RWPE2 (cell line): ENCODE data around the gene PYGB.

Experiments
- ATAC-seq: fragments of 200-7000 bp; cut with Tn5 transposase; 3 replicates; pipeline ENCODE4 v1.9.1; 2021; ENCODE audit warnings: low read depth
- DNase-seq: peaks from one replicate; pipeline ENCODE4 v3.0.0-alpha.2; 2020; ENCODE audit warnings: low spot score
- H3K27ac ChIP-seq: fragments of 450-650 bp; 2 replicates; pipeline ENCODE4 v1.5.1; 2017; ENCODE audit warnings: mild to moderate bottlenecking; ENCODE audit not compliant: poor library complexity, severe bottlenecking
- H3K27me3 ChIP-seq: fragments of 250-450 bp; sonication (Bioruptor Pico); 2 replicates; pipeline ENCODE4 v1.5.1; 2021; ENCODE audit warnings: mild to moderate bottlenecking, moderate library complexity; ENCODE audit not compliant: insufficient read depth, poor library complexity, severe bottlenecking
- H3K36me3 ChIP-seq: fragments of 250-450 bp; sonication (Bioruptor Pico); 2 replicates; pipeline ENCODE4 v1.5.1; 2020; ENCODE audit warnings: low read depth, mild to moderate bottlenecking, moderate library complexity
- H3K4me1 ChIP-seq: fragments of 250-450 bp; sonication (Bioruptor Pico); 2 replicates; pipeline ENCODE4 v1.5.1; 2021; ENCODE audit warnings: mild to moderate bottlenecking, moderate library complexity; ENCODE audit not compliant: insufficient read depth, poor library complexity, severe bottlenecking
- H3K4me3 ChIP-seq: fragments of 250-450 bp; sonication (Bioruptor Pico); 2 replicates; pipeline ENCODE4 v1.5.1; 2021; ENCODE audit warnings: mild to moderate bottlenecking, moderate library complexity; ENCODE audit not compliant: severe bottlenecking
- H3K9me3 ChIP-seq: fragments of 250-450 bp; sonication (Bioruptor Pico); 2 replicates; pipeline ENCODE4 v1.5.1; 2021; ENCODE audit warnings: mild to moderate bottlenecking, moderate library complexity; ENCODE audit not compliant: severe bottlenecking
- CTCF ChIP-seq: fragments of 450-650 bp; IDR thresholded peaks from one replicate; pipeline ENCODE4 v1.5.1; 2017; ENCODE audit warnings: mild to moderate bottlenecking, moderate library complexity; ENCODE audit not compliant: poor library complexity, severe bottlenecking

PYGB gene

DNA sequence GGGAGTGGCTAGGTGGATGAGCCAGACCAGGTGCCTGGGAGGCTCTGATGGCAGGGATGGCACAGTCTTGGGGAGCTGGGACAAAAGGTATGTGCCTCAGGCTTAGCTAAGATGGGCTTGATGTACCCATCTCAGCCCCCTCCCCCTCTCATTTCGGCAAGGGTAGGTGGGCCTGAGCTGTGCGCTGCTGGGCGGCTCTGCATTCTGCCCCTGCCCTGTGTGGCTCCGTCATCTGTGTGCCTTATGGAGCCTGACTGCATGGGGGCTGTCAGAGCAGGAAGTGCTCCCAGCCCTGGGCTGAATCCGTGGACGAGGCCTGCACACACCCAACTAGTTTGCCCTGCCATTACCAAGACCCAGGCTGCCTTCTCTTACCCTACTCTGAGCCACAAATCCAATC, 54.7 kb downstream of the PYGB start:
- 0 out of 3 replicates have a peak, but pooled peaks have one; percentile 1 for ATAC-seq

GRCh38 chr20:25303292-25304024, 55.6 kb downstream of the PYGB start:
- TF ChIP-seq CTCF = no peak
- Histone ChIP-seq H3K27ac (no peak overlapping the region), H3K27me3 (no peaks in the 10 kb centered on the region), H3K9me3 (no peaks in the 10 kb centered on the region), H3K4me3 (no peak overlapping the region), H3K4me1 (no peaks in the 10 kb centered on the region), H3K36me3 (peaks cover 10% of the 10 kb centered on the region)
- DNase-seq (no peak), ATAC-seq (no peak)

More for the DNA sequence above, 54.7 kb downstream of the PYGB start:
- no peak for TF ChIP-seq CTCF
- DNase-seq = no peak
- peaks cover 3% of the 10 kb centered on the region for H3K36me3 ChIP-seq
- no peaks in the 10 kb centered on the region for H3K9me3 ChIP-seq
- no peaks in the 10 kb centered on the region for H3K27me3 ChIP-seq
- no peak overlapping the region for H3K4me3 ChIP-seq
- no peak overlapping the region for H3K27ac ChIP-seq
- H3K4me1 ChIP-seq = no peaks in the 10 kb centered on the region

GRCh38 chr20:25304025-25304549, 56.2 kb downstream of the PYGB start:
- H3K36me3 ChIP-seq = peaks cover 10% of the 10 kb centered on the region
- H3K4me3 ChIP-seq = no peak overlapping the region
- DNase-seq = no peak

DNA sequence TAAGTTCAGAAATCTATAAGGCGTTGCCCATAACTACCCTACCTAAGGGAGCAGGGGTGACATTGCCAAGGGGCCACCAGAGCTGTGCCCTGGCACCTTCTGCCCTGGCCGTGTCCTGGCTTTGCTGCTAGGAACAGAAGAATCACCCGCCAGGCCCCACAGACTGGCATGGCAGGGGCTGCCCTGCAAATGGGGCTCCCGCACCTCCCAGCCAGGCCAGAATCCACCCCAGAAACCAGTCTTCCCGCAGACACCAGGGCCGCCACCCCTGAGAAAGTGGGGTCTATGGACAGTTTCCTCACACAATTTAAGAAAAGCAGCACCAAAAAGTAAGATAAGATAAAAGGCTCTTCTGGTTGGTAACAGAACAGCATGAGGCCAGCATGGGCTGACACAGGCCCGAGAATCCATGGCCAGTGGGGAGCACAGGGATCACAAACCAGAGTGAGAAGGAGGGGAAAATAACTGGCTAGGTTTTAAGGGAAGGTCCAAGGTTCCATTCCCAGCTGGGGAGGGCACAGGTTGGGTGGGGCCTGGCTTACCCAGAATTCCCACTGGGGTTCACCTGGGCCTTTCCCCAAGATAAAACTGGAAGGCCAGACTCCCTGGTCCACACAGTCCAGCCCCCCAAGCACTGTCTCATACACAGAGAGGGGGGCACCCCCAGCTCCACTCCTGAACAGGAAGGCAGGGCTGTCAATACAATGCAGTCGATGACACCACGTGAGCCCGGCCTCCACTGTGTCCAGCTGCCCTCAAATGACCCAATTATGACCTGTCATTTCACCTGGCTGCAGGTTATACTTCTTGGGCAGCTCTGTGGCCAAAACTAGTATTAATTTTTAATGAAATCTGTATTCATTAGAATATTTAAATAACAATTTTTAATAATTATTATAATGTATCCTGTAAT, 59.4 kb downstream of the PYGB start:
- TF ChIP-seq CTCF = no peak
- DNase-seq = peak; percentile 44
- Histone ChIP-seq H3K4me3 (no peak overlapping the region), H3K27ac (no peak overlapping the region), H3K9me3 (no peaks in the 10 kb centered on the region), H3K36me3 (peaks cover 10% of the 10 kb centered on the region), H3K27me3 (no peaks in the 10 kb centered on the region), H3K4me1 (peaks cover 21% of the 10 kb centered on the region)
- ATAC-seq = no peak

More at GRCh38 chr20:25304025-25304549, 56.2 kb downstream of the PYGB start:
- no peak for TF ChIP-seq CTCF
- Histone ChIP-seq H3K27ac (no peak overlapping the region), H3K4me1 (peaks cover under 1% of the 10 kb centered on the region), H3K27me3 (no peaks in the 10 kb centered on the region), H3K9me3 (no peaks in the 10 kb centered on the region)
- ATAC-seq = no peak
